GM12864 (cell line): ENCODE measurements around the gene HOXB3.

Experiments used
- DNase-seq: peaks from one replicate; pipeline ENCODE4 v3.0.0-alpha.2; 2011; ENCODE audit warnings: low read depth
- H3K4me3 ChIP-seq: 2 replicates; pipeline ENCODE4 v1.5.1; 2011; ENCODE audit warnings: mild to moderate bottlenecking, low read depth, low read length, control low read depth
- CTCF ChIP-seq: IDR thresholded peaks from 2 replicates; pipeline ENCODE4 v1.5.1; 2011; ENCODE audit warnings: low read depth, mild to moderate bottlenecking, moderate library complexity, low read length, control low read depth, inconsistent platforms; ENCODE audit errors: missing control alignments

Gene HOXB3

GRCh38 chr17:48632579-48633265 lies 42.7 kb upstream of the HOXB3 start:
- TF ChIP-seq CTCF = no peak
- DNase-seq = no peak
- no peak overlapping the region for H3K4me3 ChIP-seq

GRCh38 chr17:48631693-48632578 lies 41.9 kb upstream of the HOXB3 start:
- no peak overlapping the region for H3K4me3 ChIP-seq
- no peak for TF ChIP-seq CTCF
- no peak for DNase-seq

- no peak overlapping the region for H3K4me3 ChIP-seq
- TF ChIP-seq CTCF = no peak
- no peak for DNase-seq
Observed at GRCh38 chr17:48630925-48631692, 41.1 kb upstream of the HOXB3 start.

- H3K4me3 ChIP-seq = no peak overlapping the region
- TF ChIP-seq CTCF = no peak
- no peak for DNase-seq
Observed at GRCh38 chr17:48630009-48630924, 40.2 kb upstream of the HOXB3 start.

- no peak for TF ChIP-seq CTCF
- no peak overlapping the region for H3K4me3 ChIP-seq
- no peak for DNase-seq
Observed at GRCh38 chr17:48629411-48629759, 39.3 kb upstream of the HOXB3 start.
